Measurements from ENCODE around the gene NR1H4.

The NR1H4 gene

GRCh38 chr12:100447381-100447780 lies 26.3 kb upstream of the NR1H4 start:
- Histone ChIP-seq H3K23ac (ENCODE audit: low read length in 2 of 2) (no peak overlapping the region), H3K4me1 (ENCODE audit: control insufficient read depth, insufficient read depth, low read depth, low read length) (no peaks in the 10 kb centered on the region), H2AFZ (ENCODE audit: low read depth, low read length) (no peak overlapping the region), H4K91ac (ENCODE audit: low read length) (no peak overlapping the region), H2BK120ac (ENCODE audit: low read depth, low read length) (no peak overlapping the region), H3K4me3 (ENCODE audit: insufficient read depth in 1 of 2, low read depth in 1 of 2, low read length in 2 of 2) (no peak overlapping the region), H2BK5ac (ENCODE audit: low read depth, low read length, poor library complexity, severe bottlenecking) (no peak overlapping the region), H2BK12ac (ENCODE audit: low read length in 2 of 2) (no peak overlapping the region), H3K14ac (ENCODE audit: low read length in 2 of 2) (no peak overlapping the region), H3K27me3 (ENCODE audit: control insufficient read depth in 1 of 2, insufficient read depth in 1 of 2, low read length in 2 of 2) (peaks cover 0 to 9% of the 10 kb centered on the region in 2 experiments), H2BK15ac (ENCODE audit: low read depth, poor library complexity, severe bottlenecking) (no peak overlapping the region), H3K4me2 (ENCODE audit: low read length, poor library complexity, severe bottlenecking) (no peak overlapping the region), H4K8ac (ENCODE audit: low read length) (no peak overlapping the region), H3K18ac (ENCODE audit: low read depth in 1 of 2, low read length in 2 of 2) (no peak overlapping the region), H3K9me3 (ENCODE audit: control insufficient read depth, low read length) (no peaks in the 10 kb centered on the region), H2AK5ac (ENCODE audit: low read length, severe bottlenecking) (no peak overlapping the region), H3K9ac (ENCODE audit: low read length) (no peak overlapping the region), H3K4ac (ENCODE audit: low read depth in 1 of 2, low read length in 2 of 2) (no peak overlapping the region), H3K27ac (ENCODE audit: low read length, poor library complexity, severe bottlenecking) (no peak overlapping the region), H3K79me1 (replicated peaks; ENCODE audit: low read length, poor library complexity, severe bottlenecking) (no peaks in the 10 kb centered on the region), H3K36me3 (ENCODE audit: control insufficient read depth in 1 of 2, insufficient read depth in 2 of 2, low read depth in 1 of 2, low read length in 2 of 2) (no peaks in the 10 kb centered on the region)
- WGBS = 55% methylated on average over 3 of the region's 3 CpGs
- DNase-seq = no peak

GRCh38 chr12:100448656-100449055 lies 25.0 kb upstream of the NR1H4 start:
- WGBS = 100% methylated on average over 1 of the region's 1 CpG
- Histone ChIP-seq H3K79me1 (replicated peaks; ENCODE audit: low read length, poor library complexity, severe bottlenecking) (no peaks in the 10 kb centered on the region), H3K18ac (ENCODE audit: low read depth in 1 of 2, low read length in 2 of 2) (no peak overlapping the region), H3K9me3 (ENCODE audit: control insufficient read depth, low read length) (no peaks in the 10 kb centered on the region), H3K27ac (ENCODE audit: low read length, poor library complexity, severe bottlenecking) (no peak overlapping the region), H3K4me3 (ENCODE audit: insufficient read depth in 1 of 2, low read depth in 1 of 2, low read length in 2 of 2) (no peak overlapping the region), H2AFZ (ENCODE audit: low read depth, low read length) (no peak overlapping the region), H3K36me3 (ENCODE audit: control insufficient read depth in 1 of 2, insufficient read depth in 2 of 2, low read depth in 1 of 2, low read length in 2 of 2) (no peaks in the 10 kb centered on the region), H2BK12ac (ENCODE audit: low read length in 2 of 2) (no peak overlapping the region), H3K23ac (ENCODE audit: low read length in 2 of 2) (no peak overlapping the region), H2AK5ac (ENCODE audit: low read length, severe bottlenecking) (no peak overlapping the region), H3K4ac (ENCODE audit: low read depth in 1 of 2, low read length in 2 of 2) (no peak overlapping the region), H4K8ac (ENCODE audit: low read length) (no peak overlapping the region), H3K9ac (ENCODE audit: low read length) (no peak overlapping the region), H3K4me1 (ENCODE audit: control insufficient read depth, insufficient read depth, low read depth, low read length) (no peaks in the 10 kb centered on the region), H3K27me3 (ENCODE audit: control insufficient read depth in 1 of 2, insufficient read depth in 1 of 2, low read length in 2 of 2) (peaks cover 0 to 9% of the 10 kb centered on the region in 2 experiments), H4K91ac (ENCODE audit: low read length) (no peak overlapping the region), H2BK5ac (ENCODE audit: low read depth, low read length, poor library complexity, severe bottlenecking) (no peak overlapping the region), H3K14ac (ENCODE audit: low read length in 2 of 2) (no peak overlapping the region), H3K4me2 (ENCODE audit: low read length, poor library complexity, severe bottlenecking) (no peak overlapping the region), H2BK15ac (ENCODE audit: low read depth, poor library complexity, severe bottlenecking) (no peak overlapping the region), H2BK120ac (ENCODE audit: low read depth, low read length) (no peak overlapping the region)
- DNase-seq = no peak

GRCh38 chr12:100450735-100451134 lies 22.9 kb upstream of the NR1H4 start:
- H4K8ac ChIP-seq (ENCODE audit: low read length) = no peak overlapping the region
- no peak for DNase-seq
- H3K27me3 ChIP-seq (ENCODE audit: control insufficient read depth in 1 of 2, insufficient read depth in 1 of 2, low read length in 2 of 2) = peaks cover 0 to 9% of the 10 kb centered on the region in 2 experiments
- 77% methylated on average over 3 of the region's 3 CpGs for WGBS
- H3K36me3 ChIP-seq (ENCODE audit: control insufficient read depth in 1 of 2, insufficient read depth in 2 of 2, low read depth in 1 of 2, low read length in 2 of 2) = no peaks in the 10 kb centered on the region
- H3K23ac ChIP-seq (ENCODE audit: low read length in 2 of 2) = no peak overlapping the region
- H2BK15ac ChIP-seq (ENCODE audit: low read depth, poor library complexity, severe bottlenecking) = no peak overlapping the region
- no peaks in the 10 kb centered on the region for H3K4me1 ChIP-seq (ENCODE audit: control insufficient read depth, insufficient read depth, low read depth, low read length)
- no peaks in the 10 kb centered on the region for H3K79me1 ChIP-seq (replicated peaks; ENCODE audit: low read length, poor library complexity, severe bottlenecking)
- no peak overlapping the region for H2AK5ac ChIP-seq (ENCODE audit: low read length, severe bottlenecking)
- no peak overlapping the region for H3K9ac ChIP-seq (ENCODE audit: low read length)
- H3K4me3 ChIP-seq (ENCODE audit: insufficient read depth in 1 of 2, low read depth in 1 of 2, low read length in 2 of 2) = no peak overlapping the region
- H2BK5ac ChIP-seq (ENCODE audit: low read depth, low read length, poor library complexity, severe bottlenecking) = no peak overlapping the region
- H3K18ac ChIP-seq (ENCODE audit: low read depth in 1 of 2, low read length in 2 of 2) = no peak overlapping the region
- H3K4ac ChIP-seq (ENCODE audit: low read depth in 1 of 2, low read length in 2 of 2) = no peak overlapping the region
- H2BK120ac ChIP-seq (ENCODE audit: low read depth, low read length) = no peak overlapping the region
- no peaks in the 10 kb centered on the region for H3K9me3 ChIP-seq (ENCODE audit: control insufficient read depth, low read length)
- H2AFZ ChIP-seq (ENCODE audit: low read depth, low read length) = no peak overlapping the region
- H3K27ac ChIP-seq (ENCODE audit: low read length, poor library complexity, severe bottlenecking) = no peak overlapping the region
- no peak overlapping the region for H3K14ac ChIP-seq (ENCODE audit: low read length in 2 of 2)
- H3K4me2 ChIP-seq (ENCODE audit: low read length, poor library complexity, severe bottlenecking) = no peak overlapping the region
- H4K91ac ChIP-seq (ENCODE audit: low read length) = no peak overlapping the region
- H2BK12ac ChIP-seq (ENCODE audit: low read length in 2 of 2) = no peak overlapping the region

- no peaks in the 10 kb centered on the region for H3K79me1 ChIP-seq (replicated peaks; ENCODE audit: low read length, poor library complexity, severe bottlenecking)
- no peak overlapping the region for H2BK15ac ChIP-seq (ENCODE audit: low read depth, poor library complexity, severe bottlenecking)
- H2BK12ac ChIP-seq (ENCODE audit: low read length in 2 of 2) = no peak overlapping the region
- H4K8ac ChIP-seq (ENCODE audit: low read length) = no peak overlapping the region
- no peak overlapping the region for H3K14ac ChIP-seq (ENCODE audit: low read length in 2 of 2)
- no peak overlapping the region for H3K9ac ChIP-seq (ENCODE audit: low read length)
- no peak overlapping the region for H3K4ac ChIP-seq (ENCODE audit: low read depth in 1 of 2, low read length in 2 of 2)
- no peak for DNase-seq
- no peak overlapping the region for H4K91ac ChIP-seq (ENCODE audit: low read length)
- peaks cover 0 to 4% of the 10 kb centered on the region in 2 experiments for H3K27me3 ChIP-seq (ENCODE audit: control insufficient read depth in 1 of 2, insufficient read depth in 1 of 2, low read length in 2 of 2)
- H3K4me2 ChIP-seq (ENCODE audit: low read length, poor library complexity, severe bottlenecking) = no peak overlapping the region
- whole genome bisulfite sequencing = 65% methylated on average over 1 of the region's 3 CpGs
- H2BK5ac ChIP-seq (ENCODE audit: low read depth, low read length, poor library complexity, severe bottlenecking) = no peak overlapping the region
- no peak overlapping the region for H3K27ac ChIP-seq (ENCODE audit: low read length, poor library complexity, severe bottlenecking)
- H2AFZ ChIP-seq (ENCODE audit: low read depth, low read length) = no peak overlapping the region
- H3K23ac ChIP-seq (ENCODE audit: low read length in 2 of 2) = no peak overlapping the region
- H2BK120ac ChIP-seq (ENCODE audit: low read depth, low read length) = no peak overlapping the region
- H3K9me3 ChIP-seq (ENCODE audit: control insufficient read depth, low read length) = no peaks in the 10 kb centered on the region
- H3K18ac ChIP-seq (ENCODE audit: low read depth in 1 of 2, low read length in 2 of 2) = no peak overlapping the region
- no peaks in the 10 kb centered on the region for H3K4me1 ChIP-seq (ENCODE audit: control insufficient read depth, insufficient read depth, low read depth, low read length)
- H3K36me3 ChIP-seq (ENCODE audit: control insufficient read depth in 1 of 2, insufficient read depth in 2 of 2, low read depth in 1 of 2, low read length in 2 of 2) = no peaks in the 10 kb centered on the region
- H3K4me3 ChIP-seq (ENCODE audit: insufficient read depth in 1 of 2, low read depth in 1 of 2, low read length in 2 of 2) = no peak overlapping the region
- H2AK5ac ChIP-seq (ENCODE audit: low read length, severe bottlenecking) = no peak overlapping the region
Observed at GRCh38 chr12:100453951-100454350, 19.7 kb upstream of the NR1H4 start.

Data from mesenchymal stem cell (in vitro differentiated cells and primary cell).